ENCODE data around the gene SMIM26.
"Not testable (repeated sequence)": the region's sequence is repeated elsewhere in the genome, so short reads cannot be mapped to it uniquely, and the experiment has no call there.

Gene SMIM26

GRCh38 chr20:18566892-18567738, at the start of gene SMIM26:
Gene SMIM26, plus strand, starts transcription at chr20:18567432. Its CDS starts 47 bp downstream, at chr20:18567479.
- DNase-seq (ENCODE audit: low spot score): peak; percentile 97

- not testable (repeated sequence) for DNase-seq (ENCODE audit: low spot score)
Measured at GRCh38 chr20:18522066-18522465, 45.2 kb upstream of the SMIM26 start.

- no peak for DNase-seq (ENCODE audit: low spot score)
Measured at GRCh38 chr20:18523066-18523465, 44.2 kb upstream of the SMIM26 start.

DNA sequence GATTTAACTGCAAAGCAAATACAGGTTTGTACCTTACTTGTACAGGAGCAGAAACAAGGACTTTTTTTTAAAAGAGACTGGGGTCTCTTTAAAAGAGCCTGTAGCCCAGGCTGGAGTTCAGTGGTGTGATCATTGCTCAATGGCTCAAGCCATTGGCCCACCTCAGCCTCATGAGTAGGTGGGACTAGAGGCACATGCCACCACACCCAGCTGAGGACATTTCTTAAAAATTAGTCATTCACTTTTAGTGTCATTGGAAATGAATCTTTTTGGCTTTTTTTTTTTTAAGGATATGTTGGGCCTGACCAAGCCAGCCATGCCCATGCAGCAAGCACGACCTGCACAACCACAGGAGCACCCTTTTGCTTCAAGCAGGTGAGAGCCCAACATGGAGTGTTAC, 42.6 kb upstream of the SMIM26 start:
- no peak for DNase-seq (ENCODE audit: low spot score)

- DNase-seq (ENCODE audit: low spot score): not testable (repeated sequence)
Measured at GRCh38 chr20:18526761-18527160, 40.5 kb upstream of the SMIM26 start.

- no peak for DNase-seq (ENCODE audit: low spot score)
Measured at GRCh38 chr20:18527339-18527738, 39.9 kb upstream of the SMIM26 start.

DNA sequence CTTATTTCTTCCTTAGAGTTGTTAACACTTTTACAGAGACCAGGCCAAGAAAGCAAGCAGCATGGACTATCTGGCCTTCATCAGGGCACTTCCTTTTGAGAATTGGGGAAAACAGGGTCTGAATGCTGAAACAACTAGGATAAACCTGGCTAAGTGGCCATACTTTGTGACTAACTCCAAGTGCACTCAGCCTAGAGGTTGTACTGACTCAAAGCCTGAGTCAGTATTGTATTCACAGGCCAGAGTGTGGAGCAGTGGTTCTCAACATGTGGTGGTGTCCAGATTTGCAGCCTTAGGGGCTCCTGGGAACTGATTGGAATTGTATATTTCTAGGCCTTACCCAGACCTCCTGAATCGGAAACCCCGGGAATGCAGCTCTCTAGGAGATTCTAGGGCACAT, 39.4 kb upstream of the SMIM26 start:
- no peak for DNase-seq (ENCODE audit: low spot score)

DNA sequence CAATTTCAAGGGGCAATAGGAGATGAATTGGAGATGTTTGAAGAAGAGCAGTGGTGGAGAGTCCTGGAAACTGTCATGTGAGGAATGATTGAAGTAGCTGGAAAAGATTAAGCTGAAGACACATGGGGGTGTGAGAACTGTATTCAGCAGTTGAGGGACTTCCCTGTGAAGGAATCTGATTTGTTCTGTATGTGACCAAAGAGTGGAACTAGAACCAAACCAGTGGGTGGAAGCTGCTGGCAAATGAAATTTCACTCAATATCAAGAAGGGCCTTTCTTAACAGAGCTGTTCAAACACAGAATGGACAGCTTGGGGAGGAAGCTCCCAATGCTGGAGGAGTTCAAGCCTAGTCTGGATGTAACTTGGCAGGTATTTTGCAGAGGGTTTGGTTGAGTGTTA, 38.2 kb upstream of the SMIM26 start:
- DNase-seq (ENCODE audit: low spot score): no peak

GRCh38 chr20:18532626-18533025, 34.6 kb upstream of the SMIM26 start:
- DNase-seq (ENCODE audit: low spot score): no peak

- DNase-seq (ENCODE audit: low spot score): no peak
Measured at GRCh38 chr20:18533491-18533890, 33.7 kb upstream of the SMIM26 start.

DNA sequence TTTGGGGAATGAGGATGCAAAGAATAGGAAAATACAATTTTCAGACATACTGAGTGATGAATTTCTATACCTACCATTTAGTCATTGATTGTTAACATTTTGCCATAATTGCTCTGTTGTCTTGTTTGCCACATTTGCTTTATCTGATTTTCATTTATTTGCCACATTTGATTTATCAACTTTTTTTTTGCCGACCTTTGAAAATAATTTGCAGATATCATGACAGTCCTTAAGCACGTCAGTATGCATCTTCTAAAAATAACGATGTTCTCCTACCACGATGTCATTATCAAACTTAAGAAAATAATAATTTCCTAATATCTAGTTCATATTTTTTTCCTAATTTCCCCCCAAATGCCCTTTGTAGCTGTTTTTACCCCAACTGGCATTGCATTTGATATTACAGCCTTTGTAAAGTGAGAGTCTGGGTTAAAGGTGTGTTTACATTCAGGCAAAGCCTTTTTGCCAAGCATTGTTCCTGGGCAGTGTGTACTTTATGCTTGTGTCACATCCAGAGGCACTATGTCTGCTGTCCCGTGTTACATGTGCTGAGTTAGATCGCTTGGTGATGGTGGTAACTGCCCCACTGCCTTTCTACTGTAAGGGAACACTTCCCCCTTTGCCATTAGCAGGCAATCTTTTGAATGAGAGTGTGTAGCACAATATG, 33.1 kb upstream of the SMIM26 start:
- DNase-seq (ENCODE audit: low spot score): no peak

DNA sequence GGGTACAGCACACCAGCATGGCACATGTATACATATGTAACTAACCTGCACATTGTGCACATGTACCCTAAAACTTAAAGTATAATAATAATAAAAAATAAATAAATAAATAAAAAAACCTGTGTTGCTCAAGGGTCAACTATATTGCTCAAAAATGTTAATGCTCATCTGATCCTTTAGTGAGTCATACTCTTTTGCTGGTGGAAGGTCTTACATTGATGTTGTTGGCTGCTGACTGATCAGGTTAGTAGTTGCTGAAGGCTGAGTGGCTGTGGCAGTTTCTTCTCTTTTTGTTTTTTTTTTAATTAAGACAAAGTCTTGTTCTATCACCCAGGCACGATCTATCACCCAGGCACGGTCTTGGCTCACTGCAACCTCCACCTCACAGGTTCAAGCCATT, 29.6 kb upstream of the SMIM26 start:
- no peak for DNase-seq (ENCODE audit: low spot score)

- DNase-seq (ENCODE audit: low spot score): no peak
Measured at GRCh38 chr20:18541741-18542140, 25.5 kb upstream of the SMIM26 start.

- no peak for DNase-seq (ENCODE audit: low spot score)
Measured at GRCh38 chr20:18543216-18543615, 24.0 kb upstream of the SMIM26 start.

DNA sequence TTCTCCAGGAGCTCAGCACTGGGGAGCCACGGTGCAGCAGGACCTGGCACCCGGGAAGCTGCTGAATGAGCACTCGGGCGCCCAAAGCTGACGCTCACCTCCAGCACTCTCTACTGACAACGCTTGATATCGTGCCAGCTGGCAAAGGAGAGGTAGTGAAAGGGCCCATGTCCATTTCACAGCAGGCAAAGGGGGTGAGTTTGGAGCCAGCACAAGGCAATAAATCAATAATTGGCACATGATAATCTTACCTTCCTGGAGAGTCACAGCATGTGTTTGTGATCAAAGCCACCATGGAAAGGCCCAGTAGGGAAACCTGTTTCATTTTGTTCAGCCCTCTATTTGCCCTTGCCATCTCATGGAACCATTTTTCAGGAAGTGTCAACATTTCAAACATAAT, 23.3 kb upstream of the SMIM26 start:
- no peak for DNase-seq (ENCODE audit: low spot score)

GRCh38 chr20:18545566-18545965, 21.7 kb upstream of the SMIM26 start:
- no peak for DNase-seq (ENCODE audit: low spot score)

DNA sequence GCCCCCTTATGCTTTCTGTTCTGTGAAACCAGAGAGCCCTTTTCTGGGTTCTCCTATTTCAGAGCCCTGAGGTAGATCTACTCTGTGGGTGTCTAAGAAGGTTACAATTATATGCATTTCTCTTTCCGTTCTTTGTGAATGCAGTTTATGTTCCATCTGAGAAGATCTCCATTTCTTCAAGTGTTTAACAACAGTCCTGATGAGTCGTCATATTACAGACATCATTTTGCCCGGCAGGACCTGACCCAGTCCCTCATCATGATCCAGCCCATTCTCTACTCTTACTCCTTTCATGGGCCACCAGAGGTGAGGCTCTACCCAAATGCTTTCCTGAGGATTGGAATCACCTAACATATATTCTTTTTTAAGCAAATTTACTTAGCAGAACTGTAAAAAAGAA, 18.8 kb upstream of the SMIM26 start:
- DNase-seq (ENCODE audit: low spot score): no peak

DNA sequence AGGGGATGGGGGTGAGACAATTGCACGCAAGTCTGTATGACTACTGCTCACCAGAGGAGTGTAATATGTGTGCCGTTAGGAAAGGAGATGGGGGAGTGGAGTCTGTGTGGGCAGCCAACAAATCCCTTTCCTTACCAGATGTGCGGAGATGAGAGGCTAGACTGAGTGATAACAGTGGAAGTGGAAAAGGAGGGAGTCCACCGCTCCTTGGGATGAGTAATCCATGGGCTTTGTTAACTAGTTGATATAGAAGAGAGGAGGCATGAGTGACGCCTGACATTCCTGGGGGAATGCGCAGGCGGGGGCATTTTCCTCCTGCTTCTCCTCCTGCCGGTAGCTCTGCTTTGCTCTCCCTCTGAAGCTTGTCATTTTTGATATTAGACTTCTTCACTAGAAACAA, 13.5 kb upstream of the SMIM26 start:
- no peak for DNase-seq (ENCODE audit: low spot score)

DNA sequence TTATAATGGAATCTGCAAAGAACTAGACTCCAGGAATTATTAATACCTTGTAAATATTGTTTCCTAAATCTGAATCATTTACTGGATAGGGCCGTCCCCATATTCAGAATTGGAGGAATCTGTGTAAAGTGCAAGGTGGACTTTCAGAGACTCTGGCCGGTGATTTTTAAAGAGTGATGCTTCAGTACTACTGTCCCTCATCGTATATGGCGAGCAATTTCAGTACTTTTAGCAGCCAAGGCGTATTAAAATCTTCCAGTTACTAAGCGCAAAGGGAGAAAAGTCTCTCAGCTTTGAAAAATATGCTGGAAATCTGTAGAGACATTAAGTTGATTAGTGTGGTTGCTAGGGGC, 483 bp downstream of the SMIM26 start:
- no peak for DNase-seq (ENCODE audit: low spot score)

- no peak for DNase-seq (ENCODE audit: low spot score)
Measured at GRCh38 chr20:18571009-18571408, 3.8 kb downstream of the SMIM26 start.

GRCh38 chr20:18571578-18571977, 4.3 kb downstream of the SMIM26 start:
- no peak for DNase-seq (ENCODE audit: low spot score)

DNA sequence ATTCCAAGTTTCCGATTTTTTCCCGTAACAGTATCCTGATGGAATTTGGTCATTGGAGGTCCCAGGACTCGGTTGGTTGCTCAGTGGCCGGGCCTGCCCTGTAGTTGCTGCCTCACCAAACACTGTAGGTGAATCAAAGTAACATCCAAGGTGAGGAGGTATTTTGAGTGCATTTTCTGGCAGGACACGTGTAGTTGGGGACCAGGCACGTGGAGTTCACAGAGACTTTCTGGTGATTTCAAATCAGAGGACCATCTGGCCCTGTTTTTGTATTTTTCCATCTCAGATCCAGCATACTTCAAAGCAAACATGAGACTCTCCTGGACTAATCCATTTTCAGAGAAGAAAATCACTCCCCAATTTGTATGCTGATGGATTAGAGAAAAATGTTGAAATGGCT, 10.7 kb downstream of the SMIM26 start:
- no peak for DNase-seq (ENCODE audit: low spot score)

GRCh38 chr20:18578581-18578980, 11.3 kb downstream of the SMIM26 start:
- no peak for DNase-seq (ENCODE audit: low spot score)

DNA sequence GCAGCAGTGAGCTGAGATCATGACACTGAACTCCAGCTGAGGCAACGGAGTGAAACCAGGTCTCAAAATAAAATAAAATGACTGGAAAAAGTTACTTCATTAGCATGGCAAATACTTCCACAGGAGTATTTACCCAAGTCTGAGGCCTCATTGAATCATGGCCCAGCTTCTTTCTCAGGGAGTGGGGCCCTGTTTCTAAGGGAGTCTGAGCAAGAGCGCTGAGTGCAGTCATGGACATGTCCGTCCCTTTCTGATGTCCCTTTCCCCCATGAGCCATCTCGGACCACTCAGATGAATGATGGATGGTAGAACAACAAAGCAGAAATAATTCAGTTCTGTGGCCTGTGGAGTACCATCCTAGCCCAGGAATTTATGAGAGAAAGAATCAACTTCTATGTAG, 12.8 kb downstream of the SMIM26 start:
- DNase-seq (ENCODE audit: low spot score): no peak

All from D341Med (cell line).